HPDE6-E6E7 (cell line): ENCODE results near the gene ZNF777.
"Not testable (repeated sequence)": the region's sequence is repeated elsewhere in the genome, so short reads cannot be mapped to it uniquely, and the experiment has no call there.

Experiments
- DNase-seq: peaks from one replicate; pipeline ENCODE4 v3.0.0; 2011; ENCODE audit warnings: missing footprints; ENCODE audit errors: extremely low spot score

ZNF777 gene

DNA sequence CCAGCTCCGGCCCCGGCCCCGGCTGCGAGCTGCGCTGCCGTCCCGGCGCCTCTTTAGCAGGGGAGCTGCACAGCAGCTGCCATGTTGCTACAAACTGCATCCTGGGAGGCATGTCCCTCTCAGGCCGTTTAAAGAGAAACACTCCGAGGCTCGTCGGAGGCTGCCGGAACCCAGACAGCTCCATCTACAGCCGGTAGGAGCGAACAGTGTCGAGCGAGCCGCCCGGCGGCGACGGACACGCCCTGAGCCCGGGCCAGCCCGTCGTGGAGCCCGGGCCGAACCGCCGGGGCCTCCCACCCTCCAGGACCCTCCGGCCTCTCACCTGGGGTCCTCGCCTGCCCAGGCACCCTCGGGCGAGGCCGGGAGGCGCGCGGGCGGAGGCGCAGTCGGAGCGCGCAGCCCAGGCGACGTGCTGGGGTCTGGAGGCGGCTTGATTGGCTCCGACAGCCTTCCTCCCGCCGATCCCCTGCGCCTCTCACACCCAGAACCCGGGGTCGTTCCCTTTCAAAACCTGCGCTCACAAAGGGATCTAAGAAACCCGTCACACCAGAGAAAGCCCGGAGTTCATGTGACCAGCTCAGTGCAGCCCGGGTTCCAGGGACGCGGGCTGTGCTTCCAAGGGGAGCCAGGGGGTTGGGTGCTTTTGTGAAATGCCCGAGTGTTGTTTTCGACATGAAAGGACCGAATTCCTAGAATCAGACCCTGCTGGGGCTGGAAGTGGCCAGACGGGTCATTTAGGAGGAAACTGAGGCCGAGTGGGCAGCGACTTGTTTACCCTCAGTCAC, at the start of gene ZNF777:
TSS of gene ZNF777 (minus strand) at position 570 of the 785 bp plus-strand sequence. CDS start 5,040 bp downstream, outside the sequence.
- peak; percentile 91 for DNase-seq

DNA sequence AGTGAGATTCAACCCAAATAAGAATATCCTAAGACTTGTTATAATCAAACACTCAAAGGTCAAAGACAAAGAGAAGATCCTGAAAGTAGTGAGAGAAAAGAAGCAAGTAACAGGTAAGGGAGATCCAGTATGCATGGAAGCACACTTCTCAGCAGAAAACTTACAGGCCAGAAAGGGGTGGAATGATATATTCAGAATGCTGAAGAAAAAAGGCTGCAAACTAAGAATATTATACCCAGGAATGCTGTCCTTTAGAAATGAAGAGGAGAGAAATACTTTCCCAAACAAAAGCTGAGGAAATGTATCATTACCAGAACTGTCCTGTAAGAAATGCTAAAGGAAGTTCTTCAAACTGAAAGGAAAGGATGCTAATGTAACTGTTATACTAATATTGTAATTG, 49.4 kb upstream of the ZNF777 start:
- DNase-seq, result no peak

DNA sequence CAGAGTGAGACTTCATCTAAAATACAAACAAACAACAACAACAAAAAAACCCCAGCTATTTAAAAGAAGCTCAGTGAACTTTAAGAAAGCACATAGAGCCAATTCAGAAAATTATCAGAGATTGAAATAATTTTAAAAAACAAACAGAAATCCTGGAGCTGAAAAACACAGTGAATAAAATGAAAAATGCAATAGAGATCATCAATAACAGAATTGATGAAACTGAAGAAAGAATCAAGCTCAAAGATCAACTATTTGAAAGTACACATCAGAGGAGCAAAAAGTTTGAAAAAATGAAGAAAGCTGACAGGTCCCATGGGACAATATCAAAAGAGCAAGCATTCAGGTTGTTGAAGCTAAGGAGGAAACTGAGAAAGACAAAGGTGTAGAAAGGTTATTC, 48.9 kb upstream of the ZNF777 start:
- DNase-seq, result no peak

DNA sequence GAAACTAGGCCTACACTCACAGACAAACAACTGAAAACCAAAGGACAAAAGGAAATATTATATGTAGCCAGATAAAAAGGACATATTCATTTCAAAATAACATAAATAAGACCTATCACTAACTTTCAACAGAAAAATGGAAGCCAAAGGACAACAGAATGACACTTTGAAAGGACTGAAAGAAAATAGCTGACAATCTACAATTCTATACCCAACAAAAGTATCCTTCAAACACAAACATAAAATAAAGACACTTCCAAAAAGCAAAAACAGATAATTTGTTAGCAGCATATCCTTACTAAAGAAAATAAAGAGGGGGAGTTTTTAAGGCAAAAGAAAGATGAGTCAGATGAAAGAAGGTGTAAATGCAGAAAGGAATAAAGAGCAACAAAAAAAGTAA, 44.7 kb upstream of the ZNF777 start:
- no peak for DNase-seq

DNA sequence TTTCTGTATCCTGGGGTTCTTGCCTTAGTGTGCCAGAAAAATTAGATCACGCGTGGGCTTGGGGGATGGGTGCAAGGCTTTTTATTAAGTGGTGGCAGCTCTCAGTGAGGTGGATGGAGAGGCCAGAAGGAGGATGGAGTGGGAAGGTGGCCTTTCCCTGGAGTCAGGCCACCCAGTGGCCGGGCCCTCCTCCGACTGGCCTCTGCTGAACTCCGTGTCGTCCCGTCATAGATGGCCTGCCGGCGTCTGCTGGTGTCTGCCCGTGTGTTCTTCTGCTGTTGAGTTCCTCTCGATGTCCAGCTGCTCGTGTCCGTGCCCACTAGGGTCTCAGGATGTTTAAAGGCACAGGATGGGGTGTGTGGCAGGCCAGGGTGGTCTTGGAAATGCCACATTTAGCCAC, 40.8 kb upstream of the ZNF777 start:
- DNase-seq, result no peak

DNA sequence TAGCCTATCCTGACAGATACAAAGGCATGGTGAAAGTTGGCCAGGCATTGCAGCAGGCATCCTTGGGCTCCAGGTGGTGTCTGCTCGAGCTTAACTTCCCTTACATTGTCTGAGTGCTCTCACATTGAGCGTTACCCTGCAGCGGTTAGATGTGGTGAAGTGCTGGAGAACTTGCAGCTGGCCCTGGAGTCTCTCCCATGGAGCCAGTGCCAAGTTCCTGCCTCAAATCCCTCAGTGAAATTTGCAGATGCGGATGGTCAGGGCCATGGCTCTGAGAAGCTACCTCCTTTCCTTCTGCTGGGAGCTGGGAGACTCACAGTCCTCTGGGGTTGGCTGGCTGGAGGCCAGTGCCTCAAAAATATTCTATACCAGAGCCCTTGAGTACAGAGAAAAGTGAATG, 40.0 kb upstream of the ZNF777 start:
- no peak for DNase-seq

DNA sequence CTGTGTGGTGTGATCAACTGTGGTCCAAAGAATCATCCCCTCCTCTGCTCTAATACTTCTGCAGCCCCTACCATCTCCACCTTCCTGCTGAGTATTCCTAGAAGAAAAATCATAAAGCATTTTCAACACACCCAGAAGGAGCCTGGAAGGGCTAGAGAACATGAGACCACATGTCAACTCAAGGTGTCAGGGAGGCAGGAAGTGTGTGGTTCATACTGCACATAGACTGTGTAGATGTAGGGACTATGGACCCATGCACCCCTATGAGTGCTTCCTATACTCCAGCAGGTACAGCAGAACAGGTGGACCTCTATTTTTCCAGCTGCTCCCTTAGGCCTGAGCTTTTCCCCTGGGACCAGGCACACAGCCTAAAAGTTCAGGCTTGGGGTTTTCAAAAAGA, 39.3 kb upstream of the ZNF777 start:
- DNase-seq, result no peak

DNA sequence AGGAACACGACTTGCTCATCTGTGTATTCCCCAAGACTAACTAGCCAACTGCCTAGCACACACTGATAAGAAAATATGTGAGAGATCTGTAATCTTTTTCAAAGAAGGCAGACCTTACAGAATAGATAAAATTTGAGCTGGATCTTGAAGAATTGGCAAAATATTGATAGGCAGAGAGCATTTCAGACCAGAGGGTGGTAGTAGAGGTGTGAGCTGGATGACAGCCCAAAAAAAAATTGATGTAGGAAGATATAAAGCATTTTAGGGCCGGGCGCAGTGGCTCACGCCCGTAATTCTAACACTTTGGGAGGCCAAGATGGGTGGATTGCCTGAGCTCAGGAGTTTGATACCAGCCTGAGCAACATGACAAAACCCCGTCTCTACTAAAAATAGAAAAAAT, 37.9 kb upstream of the ZNF777 start:
- no peak for DNase-seq

DNA sequence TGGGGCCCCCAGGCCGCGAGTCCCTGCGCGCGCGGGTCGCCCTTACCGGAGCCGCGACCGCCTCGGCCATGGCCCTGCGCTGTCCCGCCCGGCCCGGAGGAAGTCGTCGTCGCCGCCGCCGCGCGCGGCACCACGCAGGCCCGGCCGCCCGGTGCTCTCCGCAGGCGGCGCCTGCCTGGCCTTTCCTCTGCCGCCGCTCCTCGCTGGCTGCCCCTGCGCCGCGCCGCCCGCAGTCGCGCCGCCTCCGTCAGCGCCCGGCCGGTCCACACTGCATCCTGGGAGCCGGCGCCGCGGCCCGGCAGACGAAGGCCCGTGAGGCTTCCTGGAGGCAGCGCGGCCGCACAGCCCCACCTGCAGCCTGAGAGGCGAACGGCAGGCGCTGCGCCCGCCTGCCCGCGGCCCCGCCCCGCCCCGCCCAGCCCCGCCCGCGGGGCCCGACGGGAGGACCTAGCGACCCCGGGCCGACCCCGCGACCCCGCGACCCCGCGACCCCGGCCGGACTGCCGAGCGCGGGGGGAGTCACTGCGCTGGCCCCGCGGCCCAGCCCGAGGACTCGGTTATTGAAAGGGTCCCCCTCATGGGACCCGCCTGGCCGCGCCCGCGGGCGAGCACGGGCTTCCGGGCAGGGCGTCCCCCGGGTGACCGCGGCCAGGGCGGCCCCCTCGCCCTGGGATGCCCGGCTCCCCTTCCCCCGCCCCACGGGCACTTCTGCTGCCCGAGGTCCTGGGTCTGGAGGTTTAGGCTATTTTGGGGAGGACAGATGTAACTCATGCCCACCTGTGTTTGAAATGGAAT, 36.8 kb upstream of the ZNF777 start, which contains the start of gene ZNF746:
TSS of gene ZNF746 (minus strand) at position 343 of the 795 bp plus-strand sequence. CDS start at position 70, 273 bp downstream.
- DNase-seq, result peak; percentile 91

DNA sequence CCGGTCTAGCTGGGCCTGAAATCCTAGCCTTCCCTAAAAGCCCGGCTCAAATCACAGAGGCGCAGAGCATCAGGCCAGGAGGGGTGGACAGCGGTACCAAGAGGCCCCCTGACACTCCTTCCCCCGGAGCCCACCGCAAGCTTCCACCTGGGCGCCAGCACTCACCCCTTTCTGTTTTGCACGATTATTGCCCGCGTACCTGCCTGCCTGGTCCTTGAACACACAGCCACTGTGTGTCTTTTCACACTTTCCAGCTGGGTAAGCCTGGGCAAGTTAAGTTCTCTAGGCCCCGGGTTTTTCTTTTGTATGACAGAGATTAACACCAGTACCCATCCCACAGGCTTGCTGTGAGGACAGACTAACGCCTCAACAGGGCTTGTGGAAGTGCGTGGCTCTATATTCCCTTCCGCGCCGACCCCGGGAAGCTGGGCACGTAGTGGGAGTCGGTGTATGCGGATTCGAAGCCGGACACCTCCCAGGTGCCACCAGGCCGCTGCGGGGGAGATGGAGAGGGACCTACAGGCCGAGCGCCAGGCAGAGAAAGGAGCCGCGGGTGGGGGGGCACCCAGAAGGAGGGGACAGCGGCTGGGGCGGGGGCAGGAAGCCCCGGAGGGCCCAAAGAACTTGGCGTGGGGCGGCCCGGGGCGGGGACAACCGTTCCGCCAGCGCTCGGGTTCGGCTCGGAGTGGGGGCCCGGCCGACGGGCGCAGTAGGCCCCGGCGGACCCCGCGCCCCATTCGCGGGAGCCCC, 36.0 kb upstream of the ZNF777 start:
- DNase-seq, result peak; percentile 11

DNA sequence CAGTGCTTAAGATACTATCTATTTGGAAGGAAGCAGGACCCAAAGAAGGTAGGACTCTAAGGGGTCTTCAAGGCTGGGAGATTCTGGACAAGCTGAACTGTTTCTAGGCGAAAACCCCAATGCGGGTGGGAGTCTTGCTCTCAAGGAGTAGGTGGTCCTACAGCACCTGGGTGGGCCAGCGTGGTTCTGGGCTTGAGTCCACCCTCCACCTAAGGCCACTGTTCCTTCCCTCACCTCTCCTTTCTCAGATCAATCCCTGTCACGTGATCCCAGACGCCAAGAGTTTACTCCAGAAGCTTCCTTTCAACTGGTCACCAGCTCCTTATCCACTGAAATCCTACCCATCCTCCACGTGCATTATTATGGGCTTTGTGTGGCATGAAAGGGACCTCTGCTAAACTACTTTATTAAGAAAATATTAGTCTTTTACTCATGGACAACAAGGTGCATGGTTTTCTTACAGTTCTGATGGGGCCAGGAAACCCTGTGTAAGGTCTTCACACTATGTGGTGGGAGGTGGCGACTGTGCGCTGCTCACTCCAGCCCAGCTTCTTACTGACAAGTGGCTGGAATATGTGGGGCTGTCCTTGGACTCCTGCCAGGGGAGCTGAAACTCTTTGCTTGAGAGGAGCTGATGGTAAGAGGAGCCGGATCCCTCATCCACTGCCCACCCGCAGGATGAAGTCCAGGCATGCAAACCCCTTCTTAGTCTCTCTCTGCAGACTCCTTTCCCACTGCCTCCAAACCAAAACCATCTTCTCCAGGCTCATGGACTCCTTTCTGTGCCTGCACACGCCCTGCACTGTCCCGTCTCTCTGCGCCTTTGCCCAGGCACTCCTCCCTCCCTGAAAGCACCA, 35.2 kb upstream of the ZNF777 start:
- DNase-seq, result no peak

DNA sequence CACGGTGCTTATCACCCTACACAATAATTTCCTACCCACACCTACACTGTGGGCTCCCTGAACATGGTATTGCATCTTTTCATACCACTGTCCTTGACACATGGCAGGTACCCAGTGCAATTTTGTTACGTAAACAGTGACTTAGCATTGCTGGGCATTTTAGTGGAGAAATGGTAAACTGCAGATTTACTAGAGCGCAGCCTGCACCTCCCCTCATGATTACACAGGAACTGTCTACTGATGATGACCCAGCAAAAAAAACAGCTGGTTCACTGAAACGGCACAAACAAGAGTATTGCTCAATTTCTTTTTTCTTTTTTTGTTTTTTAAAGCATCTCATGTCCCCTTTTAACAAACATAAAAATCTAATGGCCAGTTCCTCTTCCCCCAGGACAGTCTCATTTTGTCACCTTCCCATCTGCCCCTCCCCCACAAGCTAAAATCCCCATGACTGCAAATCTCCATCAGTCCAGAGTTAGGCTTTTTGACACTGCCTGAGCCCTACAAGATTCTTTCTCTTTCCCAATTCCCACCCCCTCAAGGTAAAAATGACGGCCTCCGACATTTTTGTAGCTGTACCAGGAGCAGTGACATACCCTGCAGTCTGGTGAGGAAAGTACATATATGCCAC, 34.0 kb upstream of the ZNF777 start:
- no peak for DNase-seq

DNA sequence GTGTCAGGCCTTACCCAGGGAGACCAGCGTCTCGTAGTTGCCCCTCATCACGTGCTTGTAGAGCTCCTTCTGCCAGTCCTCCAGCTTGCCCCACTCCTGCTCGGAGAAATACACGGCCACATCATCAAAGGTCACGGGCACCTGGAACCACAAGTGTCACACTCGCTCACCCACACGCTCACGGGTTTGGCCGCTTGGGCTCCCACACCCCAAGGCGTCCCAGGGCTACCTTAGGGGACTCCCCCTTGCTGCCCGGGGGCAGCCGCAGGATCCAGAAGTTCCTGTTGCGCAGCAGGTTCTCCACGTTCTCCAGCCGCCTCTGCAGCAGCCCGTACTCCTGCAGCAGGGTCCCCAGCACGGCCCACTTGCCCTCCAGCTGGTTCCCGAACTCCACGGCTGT, 33.1 kb upstream of the ZNF777 start:
- not testable (repeated sequence) for DNase-seq

DNA sequence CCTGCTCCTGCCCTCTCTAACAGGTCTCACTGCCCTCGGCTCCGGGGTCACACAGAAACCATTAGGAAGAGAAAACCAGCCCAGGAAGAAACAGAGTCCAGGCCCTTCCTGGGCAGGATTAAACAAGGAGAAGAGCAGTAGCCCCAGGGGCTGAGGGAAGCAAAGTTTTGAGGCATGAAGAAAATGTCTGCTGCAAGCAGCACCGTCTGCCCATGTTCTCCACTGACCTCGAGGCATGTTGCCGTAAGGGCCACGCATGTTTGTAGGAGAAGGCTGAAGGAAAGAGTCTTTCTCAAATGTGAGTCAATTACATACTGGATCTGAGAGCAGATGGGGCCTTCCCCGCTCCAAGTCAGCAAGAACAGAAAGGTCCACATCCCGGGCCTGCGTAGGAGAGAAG, 32.5 kb upstream of the ZNF777 start:
- DNase-seq, result no peak

DNA sequence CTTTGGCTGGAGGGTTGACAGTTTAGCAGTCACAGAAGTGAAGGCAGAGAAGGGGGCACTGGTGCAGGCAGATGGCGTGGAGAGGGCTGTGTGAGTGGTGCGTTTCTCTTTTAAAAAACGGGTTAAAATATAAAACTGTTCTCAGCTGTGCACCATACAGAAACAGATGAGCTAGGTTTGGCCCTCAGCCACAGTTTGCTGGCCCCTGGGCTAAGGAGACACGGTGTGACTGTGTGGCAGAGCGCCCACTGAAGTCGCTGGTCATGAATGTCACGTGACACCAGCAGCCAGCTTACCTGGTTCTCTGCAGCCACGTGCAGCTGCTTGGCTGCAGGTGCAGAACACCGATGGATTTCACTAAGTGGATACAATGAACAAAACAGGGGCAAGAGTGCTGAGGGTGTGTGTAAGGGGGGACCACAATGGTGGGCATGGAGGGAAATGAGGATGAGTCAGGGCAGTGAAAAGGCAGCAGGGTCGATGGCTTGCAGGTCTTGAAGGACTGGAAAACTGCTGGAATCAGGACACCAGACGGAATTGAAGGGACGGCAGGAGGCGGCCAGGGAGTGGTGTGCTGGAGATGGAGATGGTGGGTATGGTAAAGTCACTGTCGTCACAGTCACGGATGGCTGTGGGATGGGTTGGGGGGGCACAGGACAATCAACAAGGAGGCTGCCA, 29.4 kb upstream of the ZNF777 start:
- DNase-seq, result no peak

DNA sequence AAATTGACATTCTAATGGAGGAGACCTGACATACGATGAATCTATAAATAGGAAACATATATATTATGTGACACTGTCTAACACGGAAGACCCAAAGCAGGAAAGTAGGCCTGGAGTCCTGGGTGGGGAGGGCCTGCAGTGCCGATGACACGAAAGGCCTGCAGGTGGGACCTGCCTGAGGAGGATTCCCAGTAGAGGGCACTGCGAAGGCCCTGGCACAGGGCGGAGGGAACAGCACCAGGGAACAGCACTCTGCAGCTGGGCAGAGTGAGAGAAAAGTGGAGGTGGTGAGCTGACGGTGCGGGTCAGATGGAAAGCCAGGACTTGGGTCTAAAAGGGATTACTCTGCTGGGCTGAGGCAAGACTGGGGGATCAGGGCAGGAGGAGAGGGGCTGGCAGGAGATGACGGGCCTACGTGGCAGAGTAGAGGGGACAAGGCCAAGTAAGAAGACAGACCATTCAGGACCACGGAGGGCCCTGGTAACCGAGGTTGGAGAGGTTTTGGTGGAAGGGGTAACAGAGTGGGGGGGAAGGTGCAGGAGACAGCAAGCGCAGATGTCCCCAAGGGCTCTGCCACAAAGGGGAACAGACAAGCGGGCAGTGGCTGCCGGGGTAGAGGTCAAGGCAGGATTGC, 28.6 kb upstream of the ZNF777 start:
- no peak for DNase-seq

DNA sequence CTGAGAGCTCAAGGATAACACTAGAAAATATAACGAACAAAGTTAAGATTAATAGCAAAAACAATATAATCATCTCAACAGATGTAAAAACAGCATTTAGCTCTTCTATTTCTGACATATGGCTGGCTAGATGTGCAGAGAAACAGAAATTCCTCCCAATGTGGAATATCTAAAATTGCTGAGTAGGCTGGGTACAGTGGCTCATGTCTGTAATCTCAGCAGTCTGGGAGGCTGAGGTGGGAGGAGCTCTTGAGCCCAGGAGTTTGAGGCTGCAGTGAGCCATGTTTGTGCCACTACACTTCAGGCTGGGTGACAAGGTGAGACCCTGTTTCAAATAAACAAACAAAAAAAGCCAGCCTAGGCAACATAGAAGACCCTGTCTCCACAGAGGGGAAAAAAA, 18.7 kb upstream of the ZNF777 start:
- DNase-seq, result no peak

DNA sequence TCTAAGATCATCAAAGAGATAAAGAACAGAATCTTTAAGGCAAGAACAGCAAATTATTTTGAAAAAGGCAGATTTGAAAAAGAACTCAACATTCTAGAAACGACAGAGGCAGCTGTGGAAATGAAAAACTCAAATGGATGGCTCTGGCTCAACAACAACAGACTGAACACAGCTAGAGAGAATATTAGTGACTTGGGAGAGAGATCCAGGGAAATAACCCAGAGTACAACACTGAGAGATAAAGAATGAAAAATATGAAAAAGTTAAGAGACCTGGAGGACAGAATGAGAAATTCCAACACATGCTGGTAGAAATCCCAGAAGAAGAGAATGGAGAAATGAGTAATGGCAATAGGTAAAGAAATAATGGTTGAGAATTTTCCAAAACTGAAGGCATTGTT, 17.9 kb upstream of the ZNF777 start:
- DNase-seq, result no peak

DNA sequence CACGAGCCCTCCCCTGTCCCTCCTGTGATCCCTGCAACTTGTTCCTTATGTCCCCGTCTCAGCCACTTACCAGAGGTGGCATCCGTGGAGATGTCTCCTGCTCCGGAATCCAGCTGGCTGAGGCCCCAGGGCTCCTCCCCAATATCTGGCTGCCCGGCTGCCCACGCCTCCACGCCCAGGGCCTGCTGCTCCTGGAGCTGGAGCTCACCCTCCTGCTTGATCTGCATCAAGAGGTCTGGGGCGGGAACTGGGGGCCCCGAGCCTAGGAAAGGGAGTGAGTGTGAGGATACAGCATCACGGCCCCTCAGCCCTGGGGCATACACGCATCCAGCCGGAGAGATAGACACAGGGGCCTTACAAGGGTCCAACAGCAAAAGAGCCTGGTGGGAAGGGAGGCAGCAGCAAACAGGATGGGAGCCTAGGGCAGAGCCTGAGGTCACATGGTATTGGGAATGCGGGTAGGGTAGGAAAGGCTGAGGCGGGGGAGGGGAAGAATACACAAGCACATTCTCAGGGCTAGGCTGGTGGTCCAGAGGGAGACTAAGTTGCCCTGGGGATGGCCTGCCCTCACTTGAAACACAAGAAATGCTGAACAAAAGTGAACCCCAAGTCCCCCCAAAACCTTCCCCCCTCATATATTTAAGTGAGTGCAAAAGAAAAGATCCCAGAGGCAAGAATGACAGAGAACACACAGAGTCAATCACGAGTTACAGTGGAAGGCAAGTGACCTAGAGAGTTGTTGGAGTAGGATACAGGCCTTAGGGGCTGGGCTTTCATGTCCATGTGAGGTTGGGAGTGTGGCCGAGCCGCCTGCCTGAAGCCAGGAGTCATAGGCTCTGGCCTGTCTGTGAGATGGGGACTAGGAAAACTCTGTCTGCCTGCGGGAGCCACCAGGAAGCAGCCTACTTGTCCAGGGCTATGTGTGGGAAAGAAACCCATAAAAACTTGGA, 16.9 kb upstream of the ZNF777 start:
- DNase-seq, result no peak
